ENCODE results near the gene ZNF76.

Gene ZNF76

GRCh38 chr6:35248300-35248699, 11.2 kb upstream of the ZNF76 start:
- ChIA-PET POLR2A (ENCODE audit: low non-redundant PET) (no interaction called here), CTCF (interaction anchor here (0.5 to 3.2 kb wide), 3 partner anchors 8 to 1729 kb away, joined by 3 to 13 read pairs (median 3); no protein-coding TSS in a partner anchor)
- DNase-seq (ENCODE audit: low spot score) = no peak
- H3K27ac ChIP-seq = no peak overlapping the region
- no peak for TF ChIP-seq CTCF (conservative IDR thresholded peaks at IDR 0.05; ENCODE audit: low read depth)

DNA sequence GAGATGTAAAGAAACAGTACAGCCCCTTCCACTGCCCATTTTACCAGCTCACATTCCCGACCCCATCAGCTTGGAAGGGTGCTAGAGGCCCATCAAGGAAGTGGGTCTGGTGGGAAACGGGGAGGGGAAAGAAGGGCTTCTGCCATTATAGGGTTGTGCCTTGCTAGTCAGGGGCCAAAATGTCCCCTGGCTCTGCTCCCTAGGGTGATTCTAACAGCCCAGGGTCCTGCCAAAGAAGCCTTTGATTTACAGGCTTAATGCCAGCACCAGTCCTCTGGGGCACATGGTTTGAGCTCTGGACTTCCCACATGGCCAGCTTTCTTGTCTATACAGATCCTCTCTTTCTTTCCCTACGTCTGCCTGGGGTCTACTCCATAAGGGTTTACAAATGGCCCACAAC, 10.6 kb upstream of the ZNF76 start:
- TF ChIP-seq CTCF (conservative IDR thresholded peaks at IDR 0.05; ENCODE audit: low read depth) = no peak
- H3K27ac ChIP-seq = no peak overlapping the region
- no peak for DNase-seq (ENCODE audit: low spot score)
- CTCF ChIA-PET = interaction anchor here (0.5 to 3.2 kb wide), 3 partner anchors 8 to 1729 kb away, joined by 3 to 13 read pairs (median 3); no protein-coding TSS in a partner anchor
- POLR2A ChIA-PET (ENCODE audit: low non-redundant PET) = no interaction called here

GRCh38 chr6:35251949-35252348, 7.6 kb upstream of the ZNF76 start:
- ChIA-PET CTCF (interaction anchor here (0.7 kb wide), 1 partner anchor 42 kb away, joined by 3 read pairs; no protein-coding TSS in a partner anchor), POLR2A (ENCODE audit: low non-redundant PET) (no interaction called here)
- no peak for TF ChIP-seq CTCF (conservative IDR thresholded peaks at IDR 0.05; ENCODE audit: low read depth)
- no peak for DNase-seq (ENCODE audit: low spot score)
- no peak overlapping the region for H3K27ac ChIP-seq

GRCh38 chr6:35253249-35253648, 6.3 kb upstream of the ZNF76 start:
- no peak overlapping the region for H3K27ac ChIP-seq
- DNase-seq (ENCODE audit: low spot score) = no peak
- ChIA-PET POLR2A (ENCODE audit: low non-redundant PET) (no interaction called here), CTCF (no interaction called here)
- TF ChIP-seq CTCF (conservative IDR thresholded peaks at IDR 0.05; ENCODE audit: low read depth) = no peak

- ChIA-PET POLR2A (ENCODE audit: low non-redundant PET) (no interaction called here), CTCF (interaction anchor here (0.6 to 0.8 kb wide), 3 partner anchors 18 to 228 kb away, joined by 3 read pairs; no protein-coding TSS in a partner anchor)
- DNase-seq (ENCODE audit: low spot score) = no peak
- TF ChIP-seq CTCF (conservative IDR thresholded peaks at IDR 0.05; ENCODE audit: low read depth) = no peak
- H3K27ac ChIP-seq = peak overlapping the region; percentile 93
Observed at GRCh38 chr6:35258336-35258735, 1.2 kb upstream of the ZNF76 start.

- ChIA-PET POLR2A (ENCODE audit: low non-redundant PET) (interaction anchor here (1.0 kb wide), 1 partner anchor 108 kb away, joined by 3 read pairs; no protein-coding TSS in a partner anchor), CTCF (interaction anchor here (0.6 to 0.8 kb wide), 5 partner anchors 13 to 796 kb away, joined by 3 to 4 read pairs (median 3); no protein-coding TSS in a partner anchor)
- TF ChIP-seq CTCF (conservative IDR thresholded peaks at IDR 0.05; ENCODE audit: low read depth) = no peak
- DNase-seq (ENCODE audit: low spot score) = peak; percentile 52
- peak overlapping the region; percentile 93 for H3K27ac ChIP-seq
Observed at GRCh38 chr6:35258858-35259193, 709 bp upstream of the ZNF76 start.

Measured in RWPE1 (cell line).